Neural cell (in vitro differentiated cells): ENCODE data around the gene TCOF1. TPM values are rescaled to one million over a fixed set of nuclear protein-coding genes. Genes with fewer than 3 reads are reported as not detected.

Experiments used
- H2AFZ ChIP-seq: fragments of 200-600, 300-800 bp; sonication (generic), shearing (Covaris generic); 2 replicates; pipeline ENCODE4 v1.6.0; 2014; ENCODE audit warnings: low read depth, mild to moderate bottlenecking, antibody characterized with exemption, low read length, moderate library complexity
- H3F3A ChIP-seq: fragments of 200-600 bp; shearing (Covaris generic); 2 replicates; pipeline ENCODE4 v1.6.1; 2016; ENCODE audit warnings: mild to moderate bottlenecking, moderate library complexity, mixed read lengths, antibody characterized with exemption, low read length; ENCODE audit not compliant: insufficient read depth, poor library complexity, severe bottlenecking
- H3K27ac ChIP-seq: fragments of 200-600, 300-800 bp; sonication (generic), shearing (Covaris generic); 2 replicates; pipeline ENCODE4 v1.5.1; 2014; ENCODE audit warnings: mild to moderate bottlenecking, low read length, moderate library complexity
- H3K27me3 ChIP-seq: fragments of 300-800, 200-600 bp; sonication (generic), shearing (Covaris generic); 2 replicates; pipeline ENCODE4 v1.6.0; 2014; ENCODE audit warnings: mild to moderate bottlenecking, low read depth, low read length, moderate library complexity; ENCODE audit not compliant: insufficient read depth
- H3K36me3 ChIP-seq: fragments of 300-800, 200-600 bp; sonication (generic), shearing (Covaris generic); 2 replicates; pipeline ENCODE4 v1.5.1; 2014; ENCODE audit warnings: mild to moderate bottlenecking, antibody characterized with exemption, low read length, moderate library complexity; ENCODE audit not compliant: insufficient read depth
- H3K4me2 ChIP-seq: fragments of 300-800, 200-600 bp; sonication (generic), shearing (Covaris generic); 2 replicates; pipeline ENCODE4 v1.6.0; 2014; ENCODE audit warnings: mild to moderate bottlenecking, low read length
- H3K4me3 ChIP-seq: fragments of 300-800, 200-600 bp; sonication (generic), shearing (Covaris generic); 2 replicates; pipeline ENCODE4 v1.5.1; 2014; ENCODE audit warnings: mild to moderate bottlenecking, low read length, moderate library complexity
- H3K79me2 ChIP-seq: fragments of 200-600 bp; shearing (Covaris generic); replicated peaks from 2 replicates; pipeline ENCODE4 v1.6.0; 2014; ENCODE audit warnings: mild to moderate bottlenecking, low read length, moderate library complexity; ENCODE audit not compliant: insufficient read depth
- H3K9ac ChIP-seq: fragments of 300-800, 200-600 bp; sonication (generic), shearing (Covaris generic); 2 replicates; pipeline ENCODE4 v1.6.1; 2016; ENCODE audit warnings: mild to moderate bottlenecking, low read length, mixed read lengths
- H3K9me2 ChIP-seq: fragments of 200-600 bp; shearing (Covaris generic); 2 replicates; pipeline ENCODE4 v1.6.1; 2016; ENCODE audit warnings: mild to moderate bottlenecking, low read length, mixed read lengths; ENCODE audit not compliant: insufficient read depth
- H3K9me3 ChIP-seq: fragments of 200-600, 300-800 bp; sonication (generic), shearing (Covaris generic); 2 replicates; pipeline ENCODE4 v1.6.1; 2016; ENCODE audit warnings: mild to moderate bottlenecking, mixed run types, low read length, moderate library complexity, mixed read lengths
- H4K20me1 ChIP-seq: fragments of 200-600 bp; shearing (Covaris generic); 2 replicates; pipeline ENCODE4 v1.6.1; 2016; ENCODE audit warnings: mild to moderate bottlenecking, mixed run types; ENCODE audit not compliant: insufficient read depth
- EP300 ChIP-seq: fragments of 450-650 bp; conservative IDR thresholded peaks from 2 replicates; pipeline ENCODE4 v1.6.1; 2014; ENCODE audit warnings: antibody characterized with exemption, mild to moderate bottlenecking, moderate library complexity; ENCODE audit not compliant: poor library complexity, severe bottlenecking
- EZH2 ChIP-seq: fragments of 200-600, 300-800 bp; shearing (Covaris generic), sonication (generic); IDR thresholded peaks from 2 replicates; pipeline ENCODE4 v1.6.1; 2014; ENCODE audit warnings: antibody characterized with exemption, low read length, borderline replicate concordance, mild to moderate bottlenecking; ENCODE audit not compliant: insufficient read depth, poor library complexity, severe bottlenecking
- MXI1 ChIP-seq: fragments of 450-650 bp; conservative IDR thresholded peaks from 2 replicates; pipeline ENCODE4 v1.6.1; 2014; ENCODE audit warnings: antibody characterized with exemption, mild to moderate bottlenecking; ENCODE audit not compliant: poor library complexity, severe bottlenecking
- POLR2AphosphoS5 ChIP-seq: IDR thresholded peaks from 2 replicates; pipeline ENCODE4 v1.6.1; 2012
- RAD21 ChIP-seq: fragments of 450-650 bp; conservative IDR thresholded peaks from 2 replicates; pipeline ENCODE4 v1.6.1; 2014; ENCODE audit warnings: antibody characterized with exemption, mild to moderate bottlenecking, moderate library complexity
- REST ChIP-seq: IDR thresholded peaks from 2 replicates; pipeline ENCODE4 v1.6.1; 2012; ENCODE audit warnings: borderline replicate concordance
- SMC3 ChIP-seq: fragments of 450-650 bp; conservative IDR thresholded peaks from 2 replicates; pipeline ENCODE4 v1.6.1; 2014; ENCODE audit warnings: antibody characterized with exemption, mild to moderate bottlenecking, moderate library complexity; ENCODE audit not compliant: poor library complexity
- TAF1 ChIP-seq: IDR thresholded peaks from 2 replicates; pipeline ENCODE4 v1.6.1; 2012; ENCODE audit warnings: low read depth
- polyA plus RNA-seq: library from polyadenylated mRNA; depleted of rRNA; stranded (reverse); fragments of >200 nt; gene quantifications from 2 replicates; pipeline ENCODE4 v1.2.3, GENCODE V29; 2014
- TF ChIP-seq, protein P1 (sequence below): fragments of 450-650 bp; IDR thresholded peaks from 2 replicates; pipeline ENCODE4 v1.5.1; 2014; ENCODE audit warnings: antibody characterized with exemption, mild to moderate bottlenecking, moderate library complexity; ENCODE audit not compliant: poor library complexity, severe bottlenecking

Gene TCOF1
- polyA plus RNA-seq, 1 donor from 2014 or later, result 6.5 TPM

DNA sequence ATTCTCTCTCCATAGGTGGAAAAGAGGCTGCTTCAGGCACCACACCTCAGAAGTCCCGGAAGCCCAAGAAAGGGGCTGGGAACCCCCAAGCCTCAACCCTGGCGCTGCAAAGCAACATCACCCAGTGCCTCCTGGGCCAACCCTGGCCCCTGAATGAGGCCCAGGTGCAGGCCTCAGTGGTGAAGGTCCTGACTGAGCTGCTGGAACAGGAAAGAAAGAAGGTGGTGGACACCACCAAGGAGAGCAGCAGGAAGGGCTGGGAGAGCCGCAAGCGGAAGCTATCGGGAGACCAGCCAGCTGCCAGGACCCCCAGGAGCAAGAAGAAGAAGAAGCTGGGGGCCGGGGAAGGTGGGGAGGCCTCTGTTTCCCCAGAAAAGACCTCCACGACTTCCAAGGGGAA, 38.8 kb downstream of the TCOF1 start:
- no peak overlapping the region for H2AFZ ChIP-seq
- no peak overlapping the region for H3K4me3 ChIP-seq
- H3K27me3 ChIP-seq, result no peaks in the 10 kb centered on the region
- no peaks in the 10 kb centered on the region for H3F3A ChIP-seq
- no peaks in the 10 kb centered on the region for H3K9me3 ChIP-seq
- H4K20me1 ChIP-seq, result no peaks in the 10 kb centered on the region
- H3K9me2 ChIP-seq, result no peaks in the 10 kb centered on the region
- no peak overlapping the region for H3K9ac ChIP-seq
- H3K79me2 ChIP-seq, result no peaks in the 10 kb centered on the region
- TF ChIP-seq EZH2 (no peak), SMC3 (no peak), EP300 (no peak), MXI1 (no peak), RAD21 (no peak), REST (no peak), TAF1 (no peak), POLR2AphosphoS5 (no peak)
- TF ChIP-seq, protein P1, sequence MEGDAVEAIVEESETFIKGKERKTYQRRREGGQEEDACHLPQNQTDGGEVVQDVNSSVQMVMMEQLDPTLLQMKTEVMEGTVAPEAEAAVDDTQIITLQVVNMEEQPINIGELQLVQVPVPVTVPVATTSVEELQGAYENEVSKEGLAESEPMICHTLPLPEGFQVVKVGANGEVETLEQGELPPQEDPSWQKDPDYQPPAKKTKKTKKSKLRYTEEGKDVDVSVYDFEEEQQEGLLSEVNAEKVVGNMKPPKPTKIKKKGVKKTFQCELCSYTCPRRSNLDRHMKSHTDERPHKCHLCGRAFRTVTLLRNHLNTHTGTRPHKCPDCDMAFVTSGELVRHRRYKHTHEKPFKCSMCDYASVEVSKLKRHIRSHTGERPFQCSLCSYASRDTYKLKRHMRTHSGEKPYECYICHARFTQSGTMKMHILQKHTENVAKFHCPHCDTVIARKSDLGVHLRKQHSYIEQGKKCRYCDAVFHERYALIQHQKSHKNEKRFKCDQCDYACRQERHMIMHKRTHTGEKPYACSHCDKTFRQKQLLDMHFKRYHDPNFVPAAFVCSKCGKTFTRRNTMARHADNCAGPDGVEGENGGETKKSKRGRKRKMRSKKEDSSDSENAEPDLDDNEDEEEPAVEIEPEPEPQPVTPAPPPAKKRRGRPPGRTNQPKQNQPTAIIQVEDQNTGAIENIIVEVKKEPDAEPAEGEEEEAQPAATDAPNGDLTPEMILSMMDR, result no peak
- H3K36me3 ChIP-seq, result no peaks in the 10 kb centered on the region
- H3K27ac ChIP-seq, result no peak overlapping the region
- no peak overlapping the region for H3K4me2 ChIP-seq

GRCh38 chr5:150397146-150397781, 39.8 kb downstream of the TCOF1 start:
- H3K4me2 ChIP-seq, result no peak overlapping the region
- no peak overlapping the region for H3K27ac ChIP-seq
- no peak overlapping the region for H2AFZ ChIP-seq
- H3K9ac ChIP-seq, result no peak overlapping the region
- H3K4me3 ChIP-seq, result no peak overlapping the region
- H3K36me3 ChIP-seq, result no peaks in the 10 kb centered on the region
- H3K9me2 ChIP-seq, result no peaks in the 10 kb centered on the region
- no peaks in the 10 kb centered on the region for H4K20me1 ChIP-seq
- no peaks in the 10 kb centered on the region for H3K9me3 ChIP-seq
- H3K79me2 ChIP-seq, result no peaks in the 10 kb centered on the region
- TF ChIP-seq REST (no peak), RAD21 (no peak), EZH2 (no peak)
- H3K27me3 ChIP-seq, result no peaks in the 10 kb centered on the region
- no peaks in the 10 kb centered on the region for H3F3A ChIP-seq
